AG04450 (cell line): ENCODE results near the gene PTPRG. TPM values are rescaled to one million over a fixed set of nuclear protein-coding genes. Genes with fewer than 3 reads are reported as not detected.
A peak's percentile ranks its signal among the peaks of the same experiment; 100 is the strongest.

Source experiments
- CTCF ChIA-PET: fragments of 300-600, 350-600 bp; formaldehyde crosslinking; extraction: SDS; loops from one replicate; lab custom pipeline; 2022; ENCODE audit warnings: antibody characterized with exemption, inconsistent platforms; lab: Charles Lee
- POLR2A ChIA-PET: fragments of 350-600 bp; formaldehyde crosslinking; extraction: SDS; loops from one replicate; lab custom pipeline; 2021; ENCODE audit warnings: antibody characterized with exemption, inconsistent platforms; lab: Yijun Ruan, JAX
- DNase-seq: peaks from one replicate; pipeline ENCODE4 v3.0.0-alpha.2; 2011; ENCODE audit warnings: low read depth, low spot score
- H3K27ac ChIP-seq: one replicate; pipeline ENCODE4 v1.5.1; 2012; ENCODE audit warnings: low read depth, low read length, control low read depth
- H3K27me3 ChIP-seq: one replicate; pipeline ENCODE4 v1.6.0; 2012; ENCODE audit warnings: low read length; ENCODE audit not compliant: control insufficient read depth, insufficient read depth
- H3K4me3 ChIP-seq: 2 replicates; pipeline ENCODE4 v1.5.1; 2011; ENCODE audit warnings: mild to moderate bottlenecking, low read depth, low read length, control low read depth
- H3K9me3 ChIP-seq: 2 replicates; pipeline ENCODE4 v1.5.1; 2012; ENCODE audit warnings: low read length; ENCODE audit not compliant: control insufficient read depth, insufficient read depth
- polyA plus RNA-seq: library from polyadenylated mRNA; depleted of rRNA; stranded (reverse); fragments of >200 nt; gene quantifications from 2 replicates; pipeline ENCODE4 v1.2.3, GENCODE V29; 2011
- TF ChIP-seq, protein P1 (sequence below): IDR thresholded peaks from 2 replicates; pipeline ENCODE4 v1.5.1; 2011; ENCODE audit warnings: low read depth, low read length, control low read depth, inconsistent platforms

Gene PTPRG
- polyA plus RNA-seq, 1 experiment: 26.5 TPM

DNA sequence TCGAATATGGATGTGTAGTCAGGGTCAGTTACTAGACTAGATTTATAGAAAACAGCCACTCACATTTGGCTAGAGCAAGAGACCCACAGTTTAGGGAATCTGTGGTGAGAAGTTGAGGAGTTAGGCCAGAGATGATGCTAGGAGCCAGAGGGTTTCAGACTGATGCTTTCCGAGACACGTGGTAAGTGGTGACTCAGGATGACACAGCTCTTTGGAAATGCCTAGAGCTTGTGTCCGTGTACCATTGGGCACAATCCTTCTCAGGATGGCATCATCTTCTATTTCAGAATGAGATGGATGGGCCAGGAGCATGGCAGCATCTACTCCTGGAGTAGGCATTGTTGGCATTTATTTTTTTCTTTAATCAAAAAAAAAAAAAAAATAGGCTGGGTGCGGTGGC lies 28.5 kb downstream of the PTPRG start:
- Histone ChIP-seq H3K9me3 (0 out of 2 replicates have a peak, but pooled peaks cover 3% of the 10 kb centered on the region), H3K27ac (peak overlapping the region; percentile 24), H3K4me3 (no peak overlapping the region), H3K27me3 (no peaks in the 10 kb centered on the region)
- no peak for DNase-seq
- ChIA-PET CTCF (interaction anchor here (0.6 kb wide), 1 partner anchor 1213 kb away, joined by 5 read pairs; no protein-coding TSS in a partner anchor), POLR2A (interaction anchor here (0.7 kb wide), 1 partner anchor 97 kb away, joined by 3 read pairs; no protein-coding TSS in a partner anchor)
- TF ChIP-seq, protein P1, sequence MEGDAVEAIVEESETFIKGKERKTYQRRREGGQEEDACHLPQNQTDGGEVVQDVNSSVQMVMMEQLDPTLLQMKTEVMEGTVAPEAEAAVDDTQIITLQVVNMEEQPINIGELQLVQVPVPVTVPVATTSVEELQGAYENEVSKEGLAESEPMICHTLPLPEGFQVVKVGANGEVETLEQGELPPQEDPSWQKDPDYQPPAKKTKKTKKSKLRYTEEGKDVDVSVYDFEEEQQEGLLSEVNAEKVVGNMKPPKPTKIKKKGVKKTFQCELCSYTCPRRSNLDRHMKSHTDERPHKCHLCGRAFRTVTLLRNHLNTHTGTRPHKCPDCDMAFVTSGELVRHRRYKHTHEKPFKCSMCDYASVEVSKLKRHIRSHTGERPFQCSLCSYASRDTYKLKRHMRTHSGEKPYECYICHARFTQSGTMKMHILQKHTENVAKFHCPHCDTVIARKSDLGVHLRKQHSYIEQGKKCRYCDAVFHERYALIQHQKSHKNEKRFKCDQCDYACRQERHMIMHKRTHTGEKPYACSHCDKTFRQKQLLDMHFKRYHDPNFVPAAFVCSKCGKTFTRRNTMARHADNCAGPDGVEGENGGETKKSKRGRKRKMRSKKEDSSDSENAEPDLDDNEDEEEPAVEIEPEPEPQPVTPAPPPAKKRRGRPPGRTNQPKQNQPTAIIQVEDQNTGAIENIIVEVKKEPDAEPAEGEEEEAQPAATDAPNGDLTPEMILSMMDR: no peak

DNA sequence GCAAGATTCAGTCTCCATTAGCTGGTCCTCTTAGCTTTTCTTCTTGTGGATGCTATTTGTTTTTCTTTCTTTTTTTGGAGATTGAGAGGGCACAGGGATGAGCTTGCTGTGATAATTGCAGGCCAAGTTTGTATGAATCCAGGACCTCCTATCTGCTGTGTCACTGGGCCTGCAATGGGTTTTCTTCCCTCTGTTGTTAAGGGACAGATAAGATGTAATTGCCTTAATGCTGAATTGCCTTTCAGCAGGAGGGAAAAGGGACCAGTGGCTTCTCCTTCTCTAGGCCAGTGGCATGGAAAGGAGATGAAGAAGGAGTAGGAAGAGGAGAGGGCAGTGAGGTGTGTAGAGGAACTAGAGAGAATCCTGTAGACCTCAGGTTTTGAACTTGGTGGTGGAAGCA lies 29.9 kb downstream of the PTPRG start:
- CTCF ChIA-PET: no interaction called here
- POLR2A ChIA-PET: interaction anchor here (0.7 kb wide), 1 partner anchor 21 kb away, joined by 3 read pairs; no protein-coding TSS in a partner anchor
- TF ChIP-seq, protein P1: no peak

DNA sequence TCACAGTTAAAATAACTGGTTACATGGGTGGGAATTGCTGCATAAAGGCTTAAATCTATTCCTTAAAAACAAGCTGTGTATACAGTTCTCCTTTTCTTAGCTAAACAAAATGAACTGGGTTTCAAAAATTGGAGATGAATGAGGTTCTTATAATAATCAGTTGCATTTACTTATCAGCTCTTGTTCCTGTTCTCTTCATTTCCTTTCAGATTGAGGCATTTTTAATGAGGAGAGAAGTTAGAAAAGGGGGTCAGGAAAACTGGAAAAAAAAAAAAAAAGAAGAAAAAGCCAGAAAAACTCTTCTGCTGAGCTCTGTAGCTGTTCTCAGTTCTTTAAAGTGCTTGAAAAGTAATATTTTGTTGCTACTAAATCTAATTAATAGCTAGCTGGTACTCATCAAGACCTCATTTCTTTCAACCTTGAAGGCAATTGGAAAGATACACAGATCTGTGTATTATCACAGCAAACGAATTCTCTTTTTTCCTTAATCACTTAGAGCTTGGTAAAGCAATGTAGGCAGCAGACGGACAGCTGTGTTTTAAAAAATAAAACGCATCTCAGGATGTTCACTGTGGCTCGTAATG lies 32.2 kb downstream of the PTPRG start:
- CTCF ChIA-PET: interaction anchor here (0.6 to 1.2 kb wide), 6 partner anchors 9 to 629 kb away, joined by 3 to 4 read pairs (median 4); no protein-coding TSS in a partner anchor
- Histone ChIP-seq H3K27ac (no peak overlapping the region), H3K4me3 (no peak overlapping the region), H3K9me3 (0 out of 2 replicates have a peak, but pooled peaks cover 3% of the 10 kb centered on the region), H3K27me3 (no peaks in the 10 kb centered on the region)
- TF ChIP-seq, protein P1: no peak
- no peak for DNase-seq
- POLR2A ChIA-PET: interaction anchor here (0.6 to 0.7 kb wide), 2 partner anchors 20 to 371 kb away, joined by 3 read pairs; no protein-coding TSS in a partner anchor

More for the DNA sequence above, 29.9 kb downstream of the PTPRG start:
- 0 out of 2 replicates have a peak, but pooled peaks cover 3% of the 10 kb centered on the region for H3K9me3 ChIP-seq
- H3K27me3 ChIP-seq: no peaks in the 10 kb centered on the region
- no peak overlapping the region for H3K4me3 ChIP-seq
- DNase-seq: no peak
- no peak overlapping the region for H3K27ac ChIP-seq

DNA sequence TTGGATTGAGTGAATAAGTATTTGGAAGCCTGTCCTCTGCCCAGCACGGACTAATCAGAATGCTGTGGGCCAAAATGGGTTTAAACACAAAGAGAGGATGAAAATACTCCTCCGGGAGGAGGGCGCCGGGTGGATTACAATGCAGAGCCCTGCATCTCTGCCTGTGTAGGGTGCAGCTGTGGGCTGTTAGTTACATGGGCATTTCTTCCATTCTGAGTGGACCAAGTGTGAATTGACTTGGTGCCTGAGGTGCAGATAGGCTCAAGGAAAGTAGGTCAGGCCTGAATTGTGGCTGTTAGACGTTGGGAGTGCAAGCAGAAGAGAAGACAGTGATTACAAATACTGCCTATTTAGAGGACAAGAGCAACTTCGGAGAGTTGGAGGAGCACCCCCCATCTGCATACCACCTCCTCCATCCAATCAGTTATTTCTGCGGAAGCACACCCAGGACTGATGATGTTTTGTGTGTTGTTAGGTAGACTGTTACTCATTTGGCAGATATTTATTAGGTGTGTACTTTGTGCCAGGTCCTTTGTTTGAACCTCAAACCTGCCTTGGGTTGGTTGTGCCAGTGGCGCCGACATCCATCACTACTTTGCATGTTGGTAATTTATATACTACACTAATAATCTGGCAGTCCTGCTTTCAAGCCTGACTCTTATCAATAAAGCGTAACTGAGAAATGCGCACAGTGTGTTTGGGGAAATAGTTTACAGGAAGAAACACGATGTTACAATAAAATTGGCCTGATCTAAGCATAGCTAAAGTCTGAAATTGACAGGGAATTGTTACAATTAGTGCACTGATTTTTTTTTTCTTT lies 33.0 kb downstream of the PTPRG start:
- ChIA-PET POLR2A (no interaction called here), CTCF (interaction anchor here (0.9 to 1.2 kb wide), 4 partner anchors 10 to 342 kb away, joined by 3 to 4 read pairs (median 4); no protein-coding TSS in a partner anchor)
- Histone ChIP-seq H3K27ac (no peak overlapping the region), H3K9me3 (0 out of 2 replicates have a peak, but pooled peaks cover 3% of the 10 kb centered on the region), H3K27me3 (no peaks in the 10 kb centered on the region), H3K4me3 (no peak overlapping the region)
- TF ChIP-seq, protein P1: no peak
- no peak for DNase-seq
